ENCODE measurements around the gene GARRE1. TPM values are rescaled to one million over a fixed set of nuclear protein-coding genes. Genes with fewer than 3 reads are reported as not detected.
A peak's percentile ranks its signal among the peaks of the same experiment; 100 is the strongest.
"Not testable (repeated sequence)": the region's sequence is repeated elsewhere in the genome, so short reads cannot be mapped to it uniquely, and the experiment has no call there.

Gene GARRE1
- polyA plus RNA-seq, 1 donor: 22.5 TPM

- H3K4me1 ChIP-seq (ENCODE audit: control insufficient read depth, insufficient read depth, low read length); H3K4me3 ChIP-seq (ENCODE audit: low read length); H3K27ac ChIP-seq (ENCODE audit: low read length); H3K27me3 ChIP-seq (ENCODE audit: control insufficient read depth, insufficient read depth, low read length); DNase-seq; H3K9me3 ChIP-seq (ENCODE audit: control insufficient read depth, low read depth, low read length): not testable (repeated sequence)
- H3K36me3 ChIP-seq (ENCODE audit: control insufficient read depth, insufficient read depth, low read length): peaks cover 54% of the 10 kb centered on the region
- no CpG with 5 or more reads among the region's 14 CpGs for WGBS (ENCODE audit: insufficient coverage, low lambda C conversion rate)
Observed at GRCh38 chr19:34216745-34217219, 37.6 kb upstream of the GARRE1 start.

- peak in 1 of 2 donors; percentile 9 for DNase-seq
- Histone ChIP-seq H3K36me3 (ENCODE audit: control insufficient read depth, insufficient read depth, low read length) (peaks cover 61% of the 10 kb centered on the region), H3K9me3 (ENCODE audit: control insufficient read depth, low read depth, low read length) (no peaks in the 10 kb centered on the region), H3K27ac (ENCODE audit: low read length) (no peak overlapping the region), H3K27me3 (ENCODE audit: control insufficient read depth, insufficient read depth, low read length) (no peaks in the 10 kb centered on the region), H3K4me3 (ENCODE audit: low read length) (no peak overlapping the region), H3K4me1 (ENCODE audit: control insufficient read depth, insufficient read depth, low read length) (no peaks in the 10 kb centered on the region)
- 71% methylated on average over 1 of the region's 18 CpGs for WGBS (ENCODE audit: insufficient coverage, low lambda C conversion rate)
Observed at GRCh38 chr19:34217952-34218817, 36.2 kb upstream of the GARRE1 start.

DNA sequence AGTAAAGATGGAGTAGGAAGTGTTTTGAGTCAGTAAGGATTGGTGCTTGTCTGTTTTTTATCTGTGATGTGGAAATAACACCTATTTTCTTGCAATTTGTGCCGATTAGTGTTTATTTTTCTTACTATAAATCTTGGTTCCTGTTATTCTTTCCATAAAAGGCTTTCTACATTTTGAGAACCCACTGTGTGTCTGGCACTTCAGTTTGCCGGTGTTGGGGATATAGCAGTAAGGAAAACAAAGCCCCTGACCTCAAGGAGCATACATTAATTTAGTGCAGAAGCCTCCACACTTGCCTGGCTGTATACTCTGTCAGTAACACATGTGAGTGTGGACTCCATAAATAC, 35.6 kb upstream of the GARRE1 start:
- no peaks in the 10 kb centered on the region for H3K4me1 ChIP-seq (ENCODE audit: control insufficient read depth, insufficient read depth, low read length)
- no peaks in the 10 kb centered on the region for H3K27me3 ChIP-seq (ENCODE audit: control insufficient read depth, insufficient read depth, low read length)
- no peak overlapping the region for H3K4me3 ChIP-seq (ENCODE audit: low read length)
- no peaks in the 10 kb centered on the region for H3K9me3 ChIP-seq (ENCODE audit: control insufficient read depth, low read depth, low read length)
- DNase-seq: no peak
- peaks cover 62% of the 10 kb centered on the region for H3K36me3 ChIP-seq (ENCODE audit: control insufficient read depth, insufficient read depth, low read length)
- no peak overlapping the region for H3K27ac ChIP-seq (ENCODE audit: low read length)
- WGBS (ENCODE audit: insufficient coverage, low lambda C conversion rate): no CpG with 5 or more reads among the region's 2 CpGs

GRCh38 chr19:34220472-34221063, 33.8 kb upstream of the GARRE1 start:
- peak in 1 of 2 donors; percentile 41 for DNase-seq
- H3K27ac ChIP-seq (ENCODE audit: low read length): no peak overlapping the region
- WGBS (ENCODE audit: insufficient coverage, low lambda C conversion rate): no CpG with 5 or more reads among the region's 4 CpGs
- peaks cover 63% of the 10 kb centered on the region for H3K36me3 ChIP-seq (ENCODE audit: control insufficient read depth, insufficient read depth, low read length)
- no peaks in the 10 kb centered on the region for H3K27me3 ChIP-seq (ENCODE audit: control insufficient read depth, insufficient read depth, low read length)
- no peak overlapping the region for H3K4me3 ChIP-seq (ENCODE audit: low read length)
- no peaks in the 10 kb centered on the region for H3K4me1 ChIP-seq (ENCODE audit: control insufficient read depth, insufficient read depth, low read length)
- no peaks in the 10 kb centered on the region for H3K9me3 ChIP-seq (ENCODE audit: control insufficient read depth, low read depth, low read length)

- Histone ChIP-seq H3K9me3 (ENCODE audit: control insufficient read depth, low read depth, low read length) (no peaks in the 10 kb centered on the region), H3K27ac (ENCODE audit: low read length) (no peak overlapping the region), H3K27me3 (ENCODE audit: control insufficient read depth, insufficient read depth, low read length) (no peaks in the 10 kb centered on the region), H3K4me3 (ENCODE audit: low read length) (no peak overlapping the region), H3K36me3 (ENCODE audit: control insufficient read depth, insufficient read depth, low read length) (peaks cover 69% of the 10 kb centered on the region), H3K4me1 (ENCODE audit: control insufficient read depth, insufficient read depth, low read length) (no peaks in the 10 kb centered on the region)
- no peak for DNase-seq
- WGBS (ENCODE audit: insufficient coverage, low lambda C conversion rate): no CpG with 5 or more reads among the region's 1 CpG
Observed at GRCh38 chr19:34222386-34222785, 32.0 kb upstream of the GARRE1 start.

DNA sequence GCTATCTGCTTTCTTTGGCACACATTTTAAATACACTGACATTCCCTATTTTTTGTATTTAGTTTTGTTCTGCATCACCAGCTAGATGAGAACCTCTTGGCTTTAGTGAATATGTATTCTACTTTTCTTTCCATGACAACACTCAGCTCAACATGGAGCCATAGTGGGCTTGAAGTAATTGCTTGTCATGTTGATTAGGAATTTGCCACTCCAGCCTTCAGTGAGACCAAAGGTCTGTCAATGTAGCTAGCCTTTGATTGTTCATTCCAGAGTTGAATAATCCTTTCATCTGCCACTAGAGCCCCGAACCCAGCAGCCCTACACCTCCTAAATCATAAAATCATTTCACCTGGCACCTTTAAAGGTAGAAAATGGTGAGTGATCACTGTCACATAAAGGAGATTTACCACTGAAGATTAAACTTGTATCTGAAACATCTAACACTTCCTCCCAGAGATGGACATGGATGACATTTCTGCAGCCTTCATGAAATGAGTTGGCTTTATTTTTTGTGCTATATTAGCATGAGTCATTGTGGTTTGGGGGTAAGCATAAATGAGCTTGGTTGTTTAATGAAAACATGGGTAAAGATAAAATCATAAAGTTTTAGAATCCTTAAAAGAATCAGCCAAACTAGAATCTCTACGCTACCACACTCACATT, 29.2 kb upstream of the GARRE1 start:
- WGBS (ENCODE audit: insufficient coverage, low lambda C conversion rate): no CpG with 5 or more reads among the region's 2 CpGs
- no peak for DNase-seq
- H3K36me3 ChIP-seq (ENCODE audit: control insufficient read depth, insufficient read depth, low read length): peaks cover 78% of the 10 kb centered on the region

GRCh38 chr19:34225659-34226015, 28.7 kb upstream of the GARRE1 start:
- no peak overlapping the region for H3K4me3 ChIP-seq (ENCODE audit: low read length)
- no peak overlapping the region for H3K27ac ChIP-seq (ENCODE audit: low read length)
- DNase-seq: no peak
- H3K9me3 ChIP-seq (ENCODE audit: control insufficient read depth, low read depth, low read length): no peaks in the 10 kb centered on the region
- H3K4me1 ChIP-seq (ENCODE audit: control insufficient read depth, insufficient read depth, low read length): no peaks in the 10 kb centered on the region
- peaks cover 79% of the 10 kb centered on the region for H3K36me3 ChIP-seq (ENCODE audit: control insufficient read depth, insufficient read depth, low read length)
- no peaks in the 10 kb centered on the region for H3K27me3 ChIP-seq (ENCODE audit: control insufficient read depth, insufficient read depth, low read length)

More for the DNA sequence above, 29.2 kb upstream of the GARRE1 start:
- Histone ChIP-seq H3K27me3 (ENCODE audit: control insufficient read depth, insufficient read depth, low read length) (no peaks in the 10 kb centered on the region), H3K4me1 (ENCODE audit: control insufficient read depth, insufficient read depth, low read length) (no peaks in the 10 kb centered on the region), H3K27ac (ENCODE audit: low read length) (no peak overlapping the region), H3K4me3 (ENCODE audit: low read length) (no peak overlapping the region), H3K9me3 (ENCODE audit: control insufficient read depth, low read depth, low read length) (no peaks in the 10 kb centered on the region)

GRCh38 chr19:34226036-34226435, 28.3 kb upstream of the GARRE1 start:
- WGBS (ENCODE audit: insufficient coverage, low lambda C conversion rate): no CpG with 5 or more reads among the region's 2 CpGs
- no peak overlapping the region for H3K4me3 ChIP-seq (ENCODE audit: low read length)
- peaks cover 80% of the 10 kb centered on the region for H3K36me3 ChIP-seq (ENCODE audit: control insufficient read depth, insufficient read depth, low read length)
- H3K4me1 ChIP-seq (ENCODE audit: control insufficient read depth, insufficient read depth, low read length): no peaks in the 10 kb centered on the region
- no peaks in the 10 kb centered on the region for H3K9me3 ChIP-seq (ENCODE audit: control insufficient read depth, low read depth, low read length)
- H3K27ac ChIP-seq (ENCODE audit: low read length): no peak overlapping the region
- H3K27me3 ChIP-seq (ENCODE audit: control insufficient read depth, insufficient read depth, low read length): no peaks in the 10 kb centered on the region
- DNase-seq: no peak

DNA sequence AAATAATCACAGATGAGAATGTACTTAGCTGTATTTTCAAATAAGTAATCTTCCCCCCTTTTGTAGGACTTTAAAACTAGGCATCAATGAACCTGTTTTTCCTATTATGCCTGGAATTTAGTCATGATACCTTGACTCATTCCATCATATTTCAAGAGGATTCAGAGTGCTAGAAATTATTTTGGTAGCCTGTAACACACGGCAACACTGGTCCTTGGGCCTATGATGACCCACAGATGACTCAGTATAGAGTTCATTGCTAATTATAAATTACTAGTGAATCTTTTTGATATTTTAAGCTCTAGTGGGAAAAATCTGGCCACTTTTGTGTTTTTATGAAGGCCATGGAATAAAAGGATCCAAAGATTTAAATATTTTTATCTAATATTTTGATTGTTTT, 26.0 kb upstream of the GARRE1 start:
- Histone ChIP-seq H3K4me1 (ENCODE audit: control insufficient read depth, insufficient read depth, low read length) (no peaks in the 10 kb centered on the region), H3K4me3 (ENCODE audit: low read length) (no peak overlapping the region), H3K27me3 (ENCODE audit: control insufficient read depth, insufficient read depth, low read length) (no peaks in the 10 kb centered on the region), H3K27ac (ENCODE audit: low read length) (no peak overlapping the region), H3K36me3 (ENCODE audit: control insufficient read depth, insufficient read depth, low read length) (peaks cover 62% of the 10 kb centered on the region), H3K9me3 (ENCODE audit: control insufficient read depth, low read depth, low read length) (no peaks in the 10 kb centered on the region)
- no peak for DNase-seq
- WGBS (ENCODE audit: insufficient coverage, low lambda C conversion rate): no CpG with 5 or more reads among the region's 1 CpG

GRCh38 chr19:34228762-34229161, 25.6 kb upstream of the GARRE1 start:
- peaks cover 57% of the 10 kb centered on the region for H3K36me3 ChIP-seq (ENCODE audit: control insufficient read depth, insufficient read depth, low read length)
- no CpG with 5 or more reads among the region's 3 CpGs for WGBS (ENCODE audit: insufficient coverage, low lambda C conversion rate)

More at GRCh38 chr19:34228762-34229161, 25.6 kb upstream of the GARRE1 start:
- Histone ChIP-seq H3K9me3 (ENCODE audit: control insufficient read depth, low read depth, low read length) (no peaks in the 10 kb centered on the region), H3K27me3 (ENCODE audit: control insufficient read depth, insufficient read depth, low read length) (no peaks in the 10 kb centered on the region), H3K27ac (ENCODE audit: low read length) (no peak overlapping the region), H3K4me1 (ENCODE audit: control insufficient read depth, insufficient read depth, low read length) (no peaks in the 10 kb centered on the region), H3K4me3 (ENCODE audit: low read length) (no peak overlapping the region)
- DNase-seq: no peak

All from large intestine (tissue), 3 donors.